NOMO-1 treated with dmso at 0.1 percent for 144 hours (cell line): ENCODE results near the gene BMP2.

Experiments used
- DNase-seq: peaks from one replicate; lab custom pipeline; 2025; ENCODE audit not compliant: unreplicated experiment; lab: John Stamatoyannopoulos, UW

BMP2 gene

DNA sequence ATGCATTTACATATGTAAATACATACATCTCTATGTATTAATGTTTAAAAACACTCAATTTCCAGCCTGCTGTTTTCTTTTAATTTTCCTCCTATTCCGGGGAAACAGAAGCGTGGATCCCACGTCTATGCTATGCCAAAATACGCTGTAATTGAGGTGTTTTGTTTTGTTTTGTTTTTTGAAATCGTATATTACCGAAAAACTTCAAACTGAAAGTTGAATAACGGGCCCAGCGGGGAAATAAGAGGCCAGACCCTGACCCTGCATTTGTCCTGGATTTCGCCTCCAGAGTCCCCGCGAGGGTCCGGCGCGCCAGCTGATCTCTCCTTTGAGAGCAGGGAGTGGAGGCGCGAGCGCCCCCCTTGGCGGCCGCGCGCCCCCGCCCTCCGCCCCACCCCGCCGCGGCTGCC is 355 bp upstream of the BMP2 start:
- no peak for DNase-seq

DNA sequence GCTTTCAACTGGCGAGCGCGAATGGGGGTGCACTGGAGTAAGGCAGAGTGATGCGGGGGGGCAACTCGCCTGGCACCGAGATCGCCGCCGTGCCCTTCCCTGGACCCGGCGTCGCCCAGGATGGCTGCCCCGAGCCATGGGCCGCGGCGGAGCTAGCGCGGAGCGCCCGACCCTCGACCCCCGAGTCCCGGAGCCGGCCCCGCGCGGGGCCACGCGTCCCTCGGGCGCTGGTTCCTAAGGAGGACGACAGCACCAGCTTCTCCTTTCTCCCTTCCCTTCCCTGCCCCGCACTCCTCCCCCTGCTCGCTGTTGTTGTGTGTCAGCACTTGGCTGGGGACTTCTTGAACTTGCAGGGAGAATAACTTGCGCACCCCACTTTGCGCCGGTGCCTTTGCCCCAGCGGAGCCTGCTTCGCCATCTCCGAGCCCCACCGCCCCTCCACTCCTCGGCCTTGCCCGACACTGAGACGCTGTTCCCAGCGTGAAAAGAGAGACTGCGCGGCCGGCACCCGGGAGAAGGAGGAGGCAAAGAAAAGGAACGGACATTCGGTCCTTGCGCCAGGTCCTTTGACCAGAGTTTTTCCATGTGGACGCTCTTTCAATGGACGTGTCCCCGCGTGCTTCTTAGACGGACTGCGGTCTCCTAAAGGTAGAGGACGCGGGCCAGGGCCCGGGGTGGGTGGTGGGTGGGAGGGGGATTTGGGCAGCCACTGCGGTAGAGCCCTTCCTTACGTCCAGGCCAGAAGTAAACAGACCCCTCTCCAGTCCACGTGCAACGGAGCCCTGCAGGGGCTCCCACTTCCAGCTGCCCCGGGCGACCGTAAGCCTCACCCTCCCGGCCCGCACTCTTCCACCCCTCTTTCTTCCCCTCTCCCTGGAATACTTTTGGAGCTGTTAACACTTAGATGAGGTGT is 998 bp downstream of the BMP2 start:
- no peak for DNase-seq

DNA sequence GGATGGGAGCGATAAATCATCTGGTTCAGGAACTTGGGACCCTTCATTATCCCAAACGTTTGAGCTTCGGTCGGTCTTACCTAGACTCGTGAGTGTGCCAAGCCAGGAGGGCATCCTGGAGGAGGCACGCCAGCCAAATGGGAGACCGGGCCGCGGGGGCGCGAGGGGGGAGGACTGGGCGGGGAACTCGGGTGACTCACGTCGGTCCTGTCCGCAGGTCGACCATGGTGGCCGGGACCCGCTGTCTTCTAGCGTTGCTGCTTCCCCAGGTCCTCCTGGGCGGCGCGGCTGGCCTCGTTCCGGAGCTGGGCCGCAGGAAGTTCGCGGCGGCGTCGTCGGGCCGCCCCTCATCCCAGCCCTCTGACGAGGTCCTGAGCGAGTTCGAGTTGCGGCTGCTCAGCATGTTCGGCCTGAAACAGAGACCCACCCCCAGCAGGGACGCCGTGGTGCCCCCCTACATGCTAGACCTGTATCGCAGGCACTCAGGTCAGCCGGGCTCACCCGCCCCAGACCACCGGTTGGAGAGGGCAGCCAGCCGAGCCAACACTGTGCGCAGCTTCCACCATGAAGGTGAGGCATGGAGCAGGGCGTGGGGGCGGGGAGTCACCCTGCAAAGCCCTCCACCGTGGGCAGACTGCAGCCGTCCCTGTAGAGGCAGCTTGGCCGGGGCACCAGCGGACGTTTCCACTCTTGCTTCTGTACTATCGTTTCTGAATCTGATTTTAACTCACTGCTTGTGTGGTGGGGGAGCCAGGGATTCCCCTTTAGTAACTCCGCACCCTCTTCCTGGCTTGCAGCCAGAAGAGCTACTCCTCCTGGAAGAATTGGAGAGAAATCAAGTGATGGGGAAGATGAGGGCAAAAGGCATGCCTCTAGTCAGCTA is 2.7 kb downstream of the BMP2 start:
- no peak for DNase-seq

DNA sequence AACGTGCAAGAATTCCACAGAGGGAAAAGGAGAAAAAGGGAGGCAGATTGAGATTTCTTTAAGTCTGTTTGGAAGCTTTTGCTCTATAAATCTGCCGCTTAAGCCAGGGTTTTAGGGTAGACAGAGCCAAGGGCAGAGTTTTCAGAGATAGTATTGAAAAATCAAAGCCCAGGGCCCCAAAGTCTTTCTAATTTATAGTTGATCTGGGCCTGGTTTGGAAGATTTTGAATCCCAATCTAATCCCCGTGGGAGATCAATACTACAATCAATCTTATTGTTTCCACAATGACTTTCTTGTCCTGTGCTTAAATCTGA is 3.3 kb downstream of the BMP2 start:
- no peak for DNase-seq

DNA sequence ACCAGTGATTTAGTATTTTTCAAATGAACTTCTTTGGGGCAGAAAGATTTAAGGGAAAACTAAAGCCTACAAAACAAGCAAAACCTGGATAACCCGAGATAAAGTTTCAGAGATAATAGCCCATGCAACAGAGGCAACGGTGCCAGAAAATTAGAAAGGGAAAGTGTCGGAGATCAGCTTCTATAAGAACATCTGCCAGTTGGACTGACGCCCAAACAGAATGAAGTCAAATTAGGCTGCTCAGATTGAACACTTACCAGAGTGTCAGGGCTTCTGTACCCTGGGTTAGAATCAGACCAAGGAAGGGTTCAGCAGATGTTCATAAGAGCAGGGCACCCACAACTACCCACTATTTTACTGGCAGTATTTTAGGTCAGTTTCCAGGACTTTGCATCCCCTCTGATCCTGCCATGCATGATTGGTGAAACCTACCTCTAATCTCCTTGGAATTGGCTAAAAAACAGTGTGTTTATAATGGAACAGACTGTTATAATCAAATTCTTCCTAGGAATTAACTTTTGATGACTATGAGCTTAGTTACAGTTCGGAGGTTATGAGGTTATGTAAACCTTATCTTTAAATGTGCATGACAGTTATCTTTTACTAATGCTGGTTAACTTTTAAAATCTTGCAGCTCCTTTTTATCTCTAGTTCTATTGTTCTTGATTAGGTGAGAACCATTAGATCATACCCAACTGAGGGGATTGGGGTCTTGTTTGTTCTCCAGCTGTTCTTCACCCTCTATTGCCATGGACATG is 13.1 kb downstream of the BMP2 start:
- DNase-seq, result no peak

DNA sequence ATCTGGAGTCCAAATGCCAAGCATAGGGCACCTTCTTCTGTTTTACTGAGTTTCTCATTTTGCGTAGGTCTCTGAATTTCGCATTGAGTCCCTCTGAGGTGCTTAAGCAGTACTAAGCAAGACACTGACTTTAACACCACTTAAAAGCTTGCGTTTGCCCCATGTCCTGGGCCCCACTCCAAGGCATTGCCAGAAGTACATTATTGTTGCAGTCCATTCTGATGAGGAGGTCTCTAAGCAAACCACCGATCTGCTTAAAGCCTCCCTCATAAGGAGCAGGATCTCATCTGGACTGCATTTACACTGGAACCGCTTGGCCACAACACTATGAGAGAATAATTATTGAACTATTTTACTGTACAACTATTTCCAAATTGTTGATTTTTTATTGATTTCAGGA is 16.3 kb downstream of the BMP2 start:
- DNase-seq, result no peak

DNA sequence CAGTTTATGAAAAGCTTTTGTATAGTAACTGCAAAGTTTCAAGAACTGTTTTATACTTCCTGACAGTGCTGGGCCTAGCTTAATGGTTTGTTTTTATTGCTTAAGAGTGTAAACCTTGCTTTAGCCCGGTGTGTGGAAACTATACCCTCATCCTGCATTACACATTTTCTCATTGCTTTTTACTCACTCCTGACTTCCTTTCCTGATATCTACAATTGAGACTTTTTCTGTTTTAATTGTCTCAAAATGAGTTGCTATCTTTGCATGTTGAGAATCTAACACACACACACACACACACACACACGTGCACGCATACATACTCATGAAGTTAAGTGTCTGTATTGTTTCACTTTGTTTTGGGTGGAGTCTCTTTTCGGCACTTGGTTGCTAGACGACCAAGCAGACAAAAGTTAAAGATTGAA is 16.7 kb downstream of the BMP2 start:
- peak; percentile 9 for DNase-seq

DNA sequence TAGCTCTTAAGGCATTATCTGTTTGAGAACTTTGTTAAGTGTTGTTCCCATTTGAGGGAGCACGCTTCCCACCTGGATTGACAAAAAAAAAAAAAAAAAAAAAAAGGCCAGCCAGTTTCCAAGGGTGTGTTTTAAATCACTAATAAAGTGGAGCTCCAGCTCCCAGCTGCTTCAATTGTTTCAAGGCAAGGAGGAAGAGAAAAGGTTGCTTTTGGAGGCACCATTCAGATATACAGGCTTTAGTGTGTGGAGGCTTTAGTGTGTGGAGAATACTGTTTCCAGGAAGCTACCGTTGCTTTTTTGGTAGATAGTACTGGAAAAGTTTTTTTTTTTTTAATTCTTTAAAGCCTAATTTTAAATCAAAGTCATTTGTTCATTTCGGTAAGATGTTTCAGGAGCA is 17.3 kb downstream of the BMP2 start:
- DNase-seq, result no peak

DNA sequence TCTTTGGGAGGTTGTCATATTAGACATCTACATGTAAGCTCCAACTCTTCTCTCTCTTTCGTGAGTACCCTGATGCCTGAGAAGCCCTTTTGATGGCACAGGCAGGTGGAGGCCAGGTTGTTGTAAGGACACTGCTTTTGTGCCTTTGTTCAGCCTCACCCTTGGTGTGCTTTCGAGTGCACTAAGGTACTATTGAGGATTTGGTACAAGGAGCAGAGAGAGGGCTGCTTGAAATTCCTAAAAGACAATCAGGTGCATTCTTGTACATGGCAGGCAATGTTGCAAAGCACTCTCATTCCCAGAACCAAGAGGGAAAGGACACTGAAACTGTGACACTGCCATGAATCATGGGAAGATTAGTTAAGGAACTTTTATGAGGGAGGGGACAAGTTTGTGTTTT is 19.1 kb downstream of the BMP2 start:
- no peak for DNase-seq

DNA sequence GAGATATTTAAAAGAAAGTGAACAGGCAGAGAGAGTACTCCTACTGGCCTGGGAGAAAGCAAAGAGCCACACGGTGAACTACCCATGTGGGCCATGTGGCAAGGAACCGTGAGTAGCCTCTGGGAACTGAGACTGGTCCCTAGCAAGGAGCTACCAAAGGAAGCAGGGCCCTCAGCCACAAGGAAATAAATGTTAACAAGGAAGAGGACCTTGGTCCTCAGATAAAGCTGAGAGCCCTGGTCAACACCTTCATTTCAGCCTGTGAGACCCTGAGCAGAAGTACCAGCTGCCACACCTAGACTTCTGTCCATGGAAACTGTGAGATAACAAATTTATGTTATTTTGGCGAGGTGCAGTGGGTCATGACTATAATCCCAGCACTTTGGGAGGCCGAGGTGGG is 25.3 kb downstream of the BMP2 start:
- no peak for DNase-seq

DNA sequence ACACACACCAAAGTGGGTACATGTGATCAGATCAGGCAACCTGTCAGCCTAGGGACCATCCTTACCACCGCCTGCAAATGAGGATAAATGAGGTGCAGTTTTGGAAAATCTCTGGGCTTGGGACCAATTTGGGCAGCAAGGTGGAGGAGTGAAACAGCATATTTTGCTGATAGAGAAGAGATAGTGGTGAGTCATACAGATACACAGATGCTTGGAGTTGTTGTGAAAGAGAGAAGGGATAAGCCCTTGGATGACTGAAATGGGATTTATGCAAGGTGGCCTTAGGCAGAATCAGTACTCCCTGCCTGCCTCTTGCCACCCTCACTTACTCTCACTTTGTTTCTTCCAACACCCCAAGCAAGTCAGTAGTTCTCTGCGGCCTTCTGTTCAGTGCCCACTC is 34.7 kb downstream of the BMP2 start:
- DNase-seq, result no peak

DNA sequence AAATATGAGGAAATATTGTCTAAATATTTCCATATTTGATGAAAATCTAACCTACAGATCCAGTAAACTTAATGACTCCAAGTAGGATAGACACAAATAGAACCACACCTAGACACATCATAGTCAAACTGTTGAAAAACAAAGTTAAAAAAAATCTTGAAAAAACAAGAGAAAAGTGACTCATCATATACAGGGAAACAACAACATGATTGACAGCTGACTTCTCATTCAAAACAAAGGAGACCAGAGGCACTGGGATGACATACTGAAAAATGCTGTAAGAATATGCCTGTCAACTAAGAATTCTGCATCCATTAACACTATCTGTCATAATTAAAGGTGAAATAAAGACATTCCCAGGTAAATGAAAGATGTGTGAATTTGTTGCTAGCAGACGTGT is 38.8 kb downstream of the BMP2 start:
- no peak for DNase-seq

DNA sequence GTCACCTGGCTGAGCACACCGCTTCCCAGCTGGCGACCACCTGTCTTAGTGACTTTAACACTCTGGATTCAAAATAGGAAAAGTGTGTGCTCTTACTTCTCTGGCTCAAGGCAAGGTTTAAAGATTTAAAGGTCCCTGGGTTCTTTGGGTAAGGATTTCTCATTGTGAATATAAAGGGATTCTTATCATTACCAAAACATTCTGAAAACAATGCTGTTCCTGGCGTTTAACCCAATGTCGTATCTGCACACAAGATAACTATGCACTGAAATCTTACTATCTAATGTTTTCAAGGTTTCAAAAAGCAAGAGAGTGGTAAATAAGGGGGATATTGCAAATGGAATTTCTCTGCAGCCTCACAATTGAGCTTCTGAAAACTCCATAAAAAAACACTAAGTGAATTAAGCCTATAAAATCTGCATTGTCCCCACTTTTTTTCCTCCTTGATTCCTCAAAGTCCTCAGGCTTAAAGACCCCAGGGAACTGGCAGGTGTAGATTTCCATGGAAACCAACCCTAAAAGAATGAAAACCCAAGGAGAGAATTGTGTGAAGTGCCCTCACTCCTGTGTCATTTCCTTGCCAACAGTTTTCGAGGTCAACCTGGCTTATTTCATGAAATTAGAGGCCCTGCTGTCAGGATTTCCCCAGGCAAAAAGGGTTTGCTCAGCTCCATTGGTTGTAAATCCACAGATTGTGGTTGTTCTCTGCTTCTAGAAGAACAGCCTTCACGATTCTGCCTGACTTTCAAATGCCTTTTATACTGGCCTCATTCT is 44.0 kb downstream of the BMP2 start:
- DNase-seq, result no peak

DNA sequence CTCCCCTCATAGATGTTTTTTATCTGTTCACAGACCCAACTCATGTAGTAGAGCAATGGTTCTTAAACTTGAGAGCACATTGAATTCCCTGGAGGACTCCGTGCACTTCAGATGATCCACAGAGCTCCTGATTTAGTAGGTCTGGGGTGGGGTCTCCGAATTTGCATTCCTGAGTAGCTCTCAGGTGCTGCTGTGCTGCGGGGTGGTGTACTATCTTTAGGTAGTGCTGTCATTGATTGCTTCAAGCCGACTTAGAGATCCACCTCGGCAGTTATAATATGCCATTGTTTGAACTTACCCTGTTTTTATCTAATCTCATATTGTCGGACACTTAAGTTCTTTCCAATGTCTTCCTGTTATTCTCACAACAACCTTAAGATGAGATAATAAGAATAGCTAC is 45.0 kb downstream of the BMP2 start:
- DNase-seq, result no peak

DNA sequence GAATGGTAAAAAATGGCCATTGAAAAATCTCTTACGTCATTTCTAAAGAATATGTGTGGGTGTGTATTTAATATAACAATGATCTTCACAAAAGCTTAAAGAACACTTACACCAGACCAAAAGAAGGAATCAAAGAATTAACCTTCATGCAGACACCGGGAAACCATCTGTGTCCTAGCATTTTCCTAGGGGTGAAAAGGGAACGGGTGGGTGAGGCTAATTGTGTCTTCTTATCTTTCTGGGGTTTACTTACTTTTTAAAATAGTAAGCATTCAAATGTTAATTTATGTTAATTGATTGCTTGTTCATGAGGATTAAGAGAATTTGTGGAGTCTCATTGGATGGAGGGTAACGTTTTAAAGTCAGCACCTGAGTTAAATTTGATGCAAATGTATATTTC is 47.5 kb downstream of the BMP2 start:
- no peak for DNase-seq

DNA sequence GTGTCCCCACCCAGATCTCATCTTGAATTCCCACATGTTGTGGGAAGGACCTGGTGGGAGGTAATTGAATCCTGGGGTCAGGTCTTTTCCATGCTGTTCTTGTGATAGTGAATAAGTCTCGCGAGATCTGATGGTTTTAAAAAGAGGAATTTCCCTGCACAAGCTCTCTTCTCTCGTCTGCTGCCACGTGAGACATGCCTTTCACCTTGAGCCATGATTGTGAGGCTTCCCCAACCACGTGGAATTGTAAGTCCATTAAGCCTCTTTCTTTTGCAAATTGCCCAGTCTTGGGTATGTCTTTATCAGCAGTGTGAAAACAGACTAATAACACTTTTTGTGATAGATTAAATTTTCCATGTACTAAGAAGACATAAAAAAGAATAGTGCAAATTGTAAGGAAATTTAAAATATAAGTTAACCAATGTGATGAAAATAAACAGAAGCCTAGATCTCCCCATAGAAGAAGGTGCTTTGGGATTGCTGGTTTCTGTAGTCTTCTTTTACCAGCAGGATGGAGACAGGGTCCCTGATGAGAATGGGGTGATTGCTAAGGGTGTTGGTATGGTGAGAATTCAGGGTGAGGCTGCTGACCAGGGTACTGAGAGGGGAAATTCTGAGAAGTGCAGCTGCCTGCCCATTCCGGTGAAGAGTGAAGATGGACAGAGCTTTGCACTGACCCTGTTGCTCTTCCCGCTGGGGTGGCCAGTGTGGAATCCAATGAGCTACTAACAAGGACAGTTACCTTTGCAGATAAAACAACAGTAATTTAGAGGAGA is 50.7 kb downstream of the BMP2 start:
- no peak for DNase-seq

DNA sequence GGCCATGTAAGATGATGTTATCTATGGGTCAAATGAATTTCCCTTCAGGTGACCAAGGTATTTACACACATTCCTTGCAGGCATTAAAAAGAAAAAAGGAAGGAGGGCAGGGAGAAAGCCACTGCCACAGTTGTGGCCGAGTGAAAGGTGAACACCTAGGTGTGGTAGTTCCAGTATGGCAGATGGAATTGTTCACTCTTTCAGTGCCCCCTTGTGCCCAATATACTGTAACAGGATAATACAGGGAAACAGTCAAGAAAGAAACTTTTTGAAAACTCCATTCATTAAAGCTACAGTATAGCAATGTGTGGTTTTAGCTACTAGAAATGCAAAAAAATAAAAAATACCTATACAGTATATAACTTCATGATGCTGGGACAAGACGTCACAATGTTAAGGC is 52.1 kb downstream of the BMP2 start:
- DNase-seq, result no peak

DNA sequence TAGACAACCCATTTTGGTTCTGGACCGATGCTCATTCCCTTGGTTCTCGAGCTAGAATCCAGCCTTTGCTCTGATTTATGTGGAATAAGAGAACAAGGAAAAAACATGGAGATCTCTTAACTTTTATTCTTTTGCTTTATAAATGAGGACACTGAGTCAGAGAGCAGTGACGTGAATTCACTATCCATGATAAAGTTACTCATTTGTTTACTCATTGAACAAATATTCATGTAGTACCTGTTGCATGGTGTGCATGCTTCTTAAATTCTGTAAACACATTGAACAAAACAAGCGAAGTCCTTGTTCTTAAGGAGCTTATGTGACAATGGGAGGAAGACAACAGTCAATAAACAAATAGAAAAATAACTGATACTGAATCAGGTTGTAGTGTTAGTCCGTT is 56.9 kb downstream of the BMP2 start:
- no peak for DNase-seq

DNA sequence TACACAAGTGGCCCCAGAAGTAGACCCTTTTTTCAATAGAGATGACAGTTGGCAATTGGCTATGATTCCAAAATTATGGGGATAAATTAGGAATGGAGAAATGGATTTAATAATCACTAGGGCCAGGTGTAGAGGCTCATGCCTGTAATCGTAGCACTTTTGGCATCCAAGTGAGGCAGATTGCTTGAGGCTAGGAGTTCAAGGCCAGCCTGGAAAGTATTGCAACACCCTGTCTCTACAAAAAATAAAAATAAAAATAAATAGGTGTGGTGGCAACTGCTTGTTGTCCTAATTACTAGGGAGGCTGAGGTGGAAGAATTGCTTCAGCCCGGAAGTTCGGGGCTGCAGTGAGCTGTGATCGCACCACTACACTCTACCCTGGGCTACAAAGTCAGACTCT is 60.0 kb downstream of the BMP2 start:
- DNase-seq, result no peak

DNA sequence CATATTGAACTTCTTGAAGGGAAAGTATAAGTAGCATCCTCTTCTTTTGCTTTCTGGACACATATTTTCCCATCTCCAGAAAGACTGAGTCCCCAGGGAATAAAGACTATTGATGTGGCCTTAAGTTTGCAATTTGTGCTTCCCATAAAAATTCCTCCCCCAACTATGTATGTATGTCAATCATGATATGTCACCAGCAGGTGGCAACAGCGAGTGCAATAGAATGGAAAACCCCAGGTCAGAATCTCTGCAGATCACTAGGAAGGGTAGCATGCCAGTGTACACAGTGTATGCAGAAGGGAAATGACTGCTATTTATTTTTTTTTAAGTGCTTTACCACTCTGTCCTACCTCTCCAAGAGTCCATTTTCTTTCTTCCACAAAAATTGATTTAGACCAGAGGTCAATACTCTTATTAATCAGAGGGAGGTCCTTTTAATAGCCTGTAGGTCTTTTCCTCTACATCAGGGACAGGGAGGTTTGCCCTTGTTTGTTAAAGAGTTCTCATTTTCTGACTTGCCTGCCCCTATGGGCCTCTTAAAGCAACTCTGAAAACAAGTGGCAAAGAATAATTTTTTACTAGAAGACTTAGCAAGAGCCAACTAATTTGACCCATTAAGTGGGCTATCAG is 61.4 kb downstream of the BMP2 start:
- no peak for DNase-seq
